ENCODE results near the gene HAPSTR1.
A peak's percentile ranks its signal among the peaks of the same experiment; 100 is the strongest.
"Not testable (repeated sequence)": the region's sequence is repeated elsewhere in the genome, so short reads cannot be mapped to it uniquely, and the experiment has no call there.

HAPSTR1 gene

GRCh38 chr16:9081843-9082242 lies 9.6 kb upstream of the HAPSTR1 start:
- DNase-seq (ENCODE audit: low spot score), result no peak
- no peak for TF ChIP-seq CTCF (IDR thresholded peaks at IDR 0.05; ENCODE audit: extremely low read depth, missing control alignments)

GRCh38 chr16:9082422-9082821 lies 9.0 kb upstream of the HAPSTR1 start:
- no peak for DNase-seq (ENCODE audit: low spot score)

GRCh38 chr16:9087733-9088132 lies 3.7 kb upstream of the HAPSTR1 start:
- DNase-seq (ENCODE audit: low spot score), result not testable (repeated sequence)

More at GRCh38 chr16:9082422-9082821, 9.0 kb upstream of the HAPSTR1 start:
- TF ChIP-seq CTCF (IDR thresholded peaks at IDR 0.05; ENCODE audit: extremely low read depth, missing control alignments), result no peak

- no peak for TF ChIP-seq CTCF (IDR thresholded peaks at IDR 0.05; ENCODE audit: extremely low read depth, missing control alignments)
- no peak for DNase-seq (ENCODE audit: low spot score)
Observed at GRCh38 chr16:9088848-9089247, 2.6 kb upstream of the HAPSTR1 start.

- no peak for DNase-seq (ENCODE audit: low spot score)
- no peak for TF ChIP-seq CTCF (IDR thresholded peaks at IDR 0.05; ENCODE audit: extremely low read depth, missing control alignments)
Observed at GRCh38 chr16:9089660-9090059, 1.8 kb upstream of the HAPSTR1 start.

- DNase-seq (ENCODE audit: low spot score), result peak; percentile 54
Observed at GRCh38 chr16:9090101-9090959, 1.1 kb upstream of the HAPSTR1 start.

GRCh38 chr16:9091867-9092281 lies 430 bp downstream of the HAPSTR1 start:
- DNase-seq (ENCODE audit: low spot score), result peak; percentile 58
- TF ChIP-seq CTCF (IDR thresholded peaks at IDR 0.05; ENCODE audit: extremely low read depth, missing control alignments), result no peak

More at GRCh38 chr16:9090101-9090959, 1.1 kb upstream of the HAPSTR1 start:
- TF ChIP-seq CTCF (IDR thresholded peaks at IDR 0.05; ENCODE audit: extremely low read depth, missing control alignments), result no peak
